Kidney epithelial cell (primary cell): Measurements from ENCODE around the gene GALR3. TPM values are rescaled to one million over a fixed set of nuclear protein-coding genes. Genes with fewer than 3 reads are reported as not detected.

Source experiments
- DNase-seq: peaks from one replicate; pipeline ENCODE4 v3.0.0-alpha.2; 2010; ENCODE audit warnings: low read depth
- H3K27me3 ChIP-seq: 2 replicates; pipeline ENCODE4 v1.6.0; 2011; ENCODE audit warnings: low read length; ENCODE audit not compliant: control insufficient read depth, insufficient read depth
- H3K36me3 ChIP-seq: 2 replicates; pipeline ENCODE4 v1.5.1; 2011; ENCODE audit warnings: low read length; ENCODE audit not compliant: control insufficient read depth, insufficient read depth
- H3K4me3 ChIP-seq: 2 replicates; pipeline ENCODE4 v1.5.1; 2011; ENCODE audit warnings: low read depth, mild to moderate bottlenecking, control low read depth, low read length
- total RNA-seq: library from RNA; depleted of rRNA; stranded (reverse); fragments of >200 nt; gene quantifications from 2 replicates; pipeline ENCODE4 v1.2.3, GENCODE V29; 2015
- TF ChIP-seq, protein P1 (sequence below): IDR thresholded peaks from 2 replicates; pipeline ENCODE4 v1.5.1; 2011; ENCODE audit warnings: mild to moderate bottlenecking, moderate library complexity, low read length, control low read depth, inconsistent platforms; ENCODE audit not compliant: insufficient read depth, poor library complexity, severe bottlenecking

Gene GALR3
- total RNA-seq, 1 donor from 2014 or later, result not detected

DNA sequence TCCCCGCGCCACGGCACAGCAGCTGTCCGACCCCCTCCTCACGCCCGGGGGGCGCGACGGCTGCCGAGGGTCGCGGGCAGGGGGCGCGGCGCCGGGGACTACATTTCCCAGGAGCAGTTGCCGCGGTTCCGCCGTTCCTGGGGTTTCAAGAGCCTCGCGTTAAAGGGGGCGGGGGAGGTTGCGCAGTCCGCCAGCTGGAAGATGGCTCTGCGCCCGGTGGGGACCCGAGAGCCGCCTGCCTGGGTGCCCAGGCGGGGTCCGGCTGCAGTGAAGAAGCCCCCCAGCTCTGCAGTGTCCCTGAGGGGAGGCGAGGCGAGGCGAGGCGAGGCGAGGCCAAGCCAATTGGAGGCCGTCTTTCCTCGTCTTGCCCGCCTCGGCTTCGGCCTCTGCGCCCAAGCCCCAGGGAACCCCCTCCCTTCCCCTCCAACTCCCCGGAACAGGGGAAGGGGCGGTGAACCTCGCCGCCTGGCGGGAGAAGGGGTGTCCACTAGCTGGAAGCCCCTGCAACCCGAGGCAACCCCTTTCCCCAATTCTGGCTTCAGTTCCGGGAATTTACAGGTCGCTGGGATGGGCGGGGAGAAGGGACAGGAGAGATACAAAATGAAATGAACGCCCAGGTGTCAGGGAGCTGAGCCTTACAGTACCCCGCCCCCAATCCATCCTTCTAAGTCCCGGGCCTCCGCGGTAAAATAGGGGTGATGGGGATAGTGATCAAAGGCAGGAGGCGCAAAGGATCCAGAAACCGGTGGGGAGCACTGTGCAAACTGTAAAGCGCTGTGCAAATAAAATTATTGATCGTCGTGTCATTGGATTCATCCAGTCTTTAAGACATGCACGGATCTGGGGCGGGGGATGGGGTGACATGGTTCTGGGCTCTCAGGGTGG is 20.6 kb upstream of the GALR3 start:
- DNase-seq, result no peak

DNA sequence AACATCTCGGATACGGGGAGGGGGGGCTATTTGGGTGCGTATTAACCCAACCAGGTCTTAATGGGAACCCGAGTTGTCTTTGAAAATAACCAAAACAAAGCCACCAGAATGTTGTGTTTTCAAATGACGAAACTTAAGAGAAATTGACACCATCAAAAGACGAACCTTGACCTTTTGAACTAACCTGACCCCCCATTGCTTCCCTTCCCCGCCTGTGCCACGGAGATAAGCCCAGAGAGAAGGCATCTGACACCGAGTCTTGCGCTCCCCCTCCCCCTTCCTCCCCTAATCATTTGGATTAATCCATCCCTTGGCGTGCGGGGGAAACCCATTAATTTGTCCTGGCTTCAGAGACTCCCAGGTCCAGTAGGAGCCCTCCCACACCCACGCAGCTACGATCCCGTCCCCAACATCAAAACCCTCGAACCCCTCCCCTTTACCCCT is 20.0 kb upstream of the GALR3 start:
- DNase-seq, result no peak
- Histone ChIP-seq H3K36me3 (no peaks in the 10 kb centered on the region), H3K4me3 (peak overlapping the region; percentile 52), H3K27me3 (peaks cover 5% of the 10 kb centered on the region)
- TF ChIP-seq, protein P1, sequence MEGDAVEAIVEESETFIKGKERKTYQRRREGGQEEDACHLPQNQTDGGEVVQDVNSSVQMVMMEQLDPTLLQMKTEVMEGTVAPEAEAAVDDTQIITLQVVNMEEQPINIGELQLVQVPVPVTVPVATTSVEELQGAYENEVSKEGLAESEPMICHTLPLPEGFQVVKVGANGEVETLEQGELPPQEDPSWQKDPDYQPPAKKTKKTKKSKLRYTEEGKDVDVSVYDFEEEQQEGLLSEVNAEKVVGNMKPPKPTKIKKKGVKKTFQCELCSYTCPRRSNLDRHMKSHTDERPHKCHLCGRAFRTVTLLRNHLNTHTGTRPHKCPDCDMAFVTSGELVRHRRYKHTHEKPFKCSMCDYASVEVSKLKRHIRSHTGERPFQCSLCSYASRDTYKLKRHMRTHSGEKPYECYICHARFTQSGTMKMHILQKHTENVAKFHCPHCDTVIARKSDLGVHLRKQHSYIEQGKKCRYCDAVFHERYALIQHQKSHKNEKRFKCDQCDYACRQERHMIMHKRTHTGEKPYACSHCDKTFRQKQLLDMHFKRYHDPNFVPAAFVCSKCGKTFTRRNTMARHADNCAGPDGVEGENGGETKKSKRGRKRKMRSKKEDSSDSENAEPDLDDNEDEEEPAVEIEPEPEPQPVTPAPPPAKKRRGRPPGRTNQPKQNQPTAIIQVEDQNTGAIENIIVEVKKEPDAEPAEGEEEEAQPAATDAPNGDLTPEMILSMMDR, result no peak

More for the DNA sequence above, 20.6 kb upstream of the GALR3 start:
- Histone ChIP-seq H3K27me3 (peaks cover 5% of the 10 kb centered on the region), H3K36me3 (no peaks in the 10 kb centered on the region), H3K4me3 (peak overlapping the region; percentile 52)
- TF ChIP-seq, protein P1, result no peak

DNA sequence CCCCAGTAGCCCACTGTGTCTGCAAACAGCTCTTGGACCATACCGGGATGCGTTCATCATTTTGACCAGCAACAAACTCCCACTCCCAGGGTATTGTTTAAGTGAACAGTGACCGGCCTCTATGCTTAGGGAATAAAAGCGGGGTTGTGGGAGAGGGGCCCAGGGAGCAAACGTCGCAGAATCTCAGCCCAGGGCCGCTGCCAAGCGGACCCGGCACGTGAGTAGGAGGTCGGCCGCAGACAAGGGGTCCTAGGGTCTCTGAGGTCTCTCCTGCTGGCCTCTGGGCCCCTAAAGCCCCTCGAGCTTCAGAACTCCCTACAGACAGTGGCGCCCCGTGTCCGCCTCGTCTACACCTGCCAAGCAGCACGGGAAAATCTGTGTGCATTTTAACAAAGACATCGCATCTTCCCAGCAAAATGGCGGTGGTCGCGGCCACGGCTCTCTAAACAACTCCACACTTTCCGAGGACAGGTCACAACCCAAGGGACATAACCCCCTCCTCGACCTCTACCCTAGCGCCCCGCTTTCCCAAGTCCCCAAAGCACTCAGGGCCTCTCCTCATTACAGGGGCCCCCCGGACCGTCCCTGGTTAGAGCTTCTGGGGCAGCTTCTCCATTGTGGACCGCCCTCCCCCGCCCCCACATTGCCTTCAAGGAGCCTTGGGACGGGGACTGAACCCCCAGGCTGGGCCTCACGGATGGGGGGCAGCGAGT is 19.4 kb upstream of the GALR3 start:
- H3K4me3 ChIP-seq, result no peak overlapping the region
- peaks cover 5% of the 10 kb centered on the region for H3K27me3 ChIP-seq
- no peaks in the 10 kb centered on the region for H3K36me3 ChIP-seq
- TF ChIP-seq, protein P1, result no peak
- DNase-seq, result no peak

DNA sequence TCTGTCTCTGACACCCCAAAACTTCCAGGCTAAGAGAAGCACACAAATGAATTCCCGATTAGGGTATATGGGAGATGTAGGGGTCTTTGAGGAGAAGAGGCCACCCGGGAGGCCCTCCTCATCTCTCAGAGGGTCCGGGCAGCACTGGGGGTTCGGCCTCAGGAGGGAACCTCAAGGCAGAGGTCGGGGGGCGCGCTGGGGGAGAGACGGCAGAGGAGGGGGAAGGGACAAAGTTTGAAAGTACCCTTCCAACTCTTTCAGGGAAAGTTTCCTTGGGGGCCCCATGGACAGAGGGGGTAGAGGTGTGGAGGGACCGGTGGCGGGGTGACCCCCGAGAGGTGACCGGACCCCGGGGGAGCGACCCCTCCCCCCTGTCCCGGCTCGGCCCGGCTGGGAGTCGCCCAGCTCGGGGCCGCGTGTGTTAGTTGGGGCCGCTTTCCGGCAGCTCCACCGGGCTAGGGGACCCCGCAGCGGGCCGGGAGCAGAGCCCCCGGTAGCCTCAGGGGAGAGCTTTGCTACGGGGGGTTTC is 18.8 kb upstream of the GALR3 start:
- peaks cover 5% of the 10 kb centered on the region for H3K27me3 ChIP-seq
- peak overlapping the region; percentile 26 for H3K4me3 ChIP-seq
- no peak for DNase-seq
- H3K36me3 ChIP-seq, result no peaks in the 10 kb centered on the region
- TF ChIP-seq, protein P1, result no peak

DNA sequence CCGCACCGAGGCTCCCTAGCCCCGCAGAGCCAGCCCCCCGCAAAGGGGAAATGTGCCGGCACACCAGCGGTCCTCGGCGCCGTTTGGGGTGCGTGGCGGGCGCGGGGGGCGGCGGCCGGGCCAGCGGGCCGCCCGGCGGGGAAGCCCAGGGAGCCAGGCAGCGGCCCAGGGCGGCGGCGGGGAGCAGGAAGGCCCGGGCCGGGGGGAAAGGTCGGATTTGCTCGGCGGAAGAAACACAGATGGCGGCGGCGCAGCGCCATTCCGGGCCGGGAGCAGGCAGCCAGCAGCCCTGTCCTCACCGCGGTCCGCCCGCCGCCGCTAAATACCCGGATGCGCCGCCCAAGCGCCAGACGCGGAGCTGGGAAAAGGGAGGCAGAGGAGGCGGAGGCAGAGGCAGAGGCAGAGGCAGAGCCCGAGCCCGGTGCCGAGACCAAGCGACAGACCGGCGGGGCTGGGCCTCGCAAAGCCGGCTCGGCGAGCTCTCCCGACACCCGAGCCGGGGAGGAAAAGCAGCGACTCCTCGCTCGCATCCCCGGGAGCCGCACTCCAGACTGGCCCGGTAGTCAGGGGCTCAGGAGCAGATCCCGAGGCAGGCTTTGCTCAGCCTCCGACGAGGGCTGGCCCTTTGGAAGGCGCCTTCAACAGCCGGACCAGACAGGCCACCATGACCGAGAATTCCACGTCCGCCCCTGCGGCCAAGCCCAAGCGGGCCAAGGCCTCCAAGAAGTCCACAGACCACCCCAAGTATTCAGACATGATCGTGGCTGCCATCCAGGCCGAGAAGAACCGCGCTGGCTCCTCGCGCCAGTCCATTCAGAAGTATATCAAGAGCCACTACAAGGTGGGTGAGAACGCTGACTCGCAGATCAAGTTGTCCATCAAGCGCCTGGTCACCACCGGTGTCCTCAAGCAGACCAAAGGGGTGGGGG is 18.0 kb upstream of the GALR3 start:
- Histone ChIP-seq H3K36me3 (no peaks in the 10 kb centered on the region), H3K4me3 (peak overlapping the region; percentile 26), H3K27me3 (peaks cover 5% of the 10 kb centered on the region)
- DNase-seq, result no peak
- TF ChIP-seq, protein P1, result no peak
